GM19438 (cell line): ENCODE data around the gene P4HA1.
"Not testable (repeated sequence)": the region's sequence is repeated elsewhere in the genome, so short reads cannot be mapped to it uniquely, and the experiment has no call there.

Source experiments
- ATAC-seq: cut with Tn5 transposase; IDR thresholded peaks from one replicate; pipeline ENCODE4 v1.9.1; 2021; ENCODE audit warnings: low read depth; ENCODE audit not compliant: unreplicated experiment

Gene P4HA1

DNA sequence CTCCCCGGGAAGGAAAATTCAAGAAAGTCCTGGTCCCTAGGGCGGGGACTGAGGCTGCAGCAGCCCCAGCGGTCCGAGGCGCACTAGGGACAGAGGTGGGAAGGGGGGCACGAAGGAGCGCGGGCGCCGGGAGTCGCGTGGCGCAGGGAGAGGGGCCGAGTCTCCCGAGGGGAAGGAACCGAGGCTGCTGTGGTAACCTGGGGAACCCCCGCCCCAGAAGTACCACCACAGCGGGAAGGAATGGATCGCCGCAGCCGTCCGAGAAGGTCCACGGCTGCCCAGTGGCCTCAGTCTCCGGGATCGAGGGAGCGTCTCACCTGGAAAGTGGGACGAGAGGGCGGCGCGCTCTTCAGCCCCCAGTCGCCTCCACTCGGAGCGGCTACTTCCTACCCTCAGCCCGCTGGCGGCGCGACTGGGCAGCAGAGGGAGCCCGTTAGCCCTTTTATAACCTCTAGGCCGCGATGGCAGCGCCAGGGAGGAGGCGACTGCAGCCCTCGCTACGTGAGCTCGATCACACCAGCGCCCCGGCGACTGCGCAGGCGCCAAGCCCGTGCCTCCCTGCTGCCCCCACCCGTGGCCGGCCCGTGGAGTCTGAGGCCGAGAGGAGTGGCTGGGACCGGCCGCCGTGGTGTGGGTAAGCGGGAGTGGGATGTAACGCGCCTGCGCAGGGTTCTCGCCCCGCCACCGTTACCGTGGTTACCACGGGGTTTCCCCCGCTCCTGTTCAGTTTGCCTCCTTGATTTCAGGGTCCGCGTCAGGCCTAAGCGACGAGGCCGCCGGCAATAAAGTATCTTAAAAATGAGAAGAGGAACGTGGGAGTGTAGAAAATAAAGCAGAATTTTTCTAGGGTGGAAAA, at the start of gene P4HA1:
P4HA1 (minus strand) TSS at position 418 of the 856 bp plus-strand sequence. CDS start 21,983 bp downstream, outside the sequence.
- peak; percentile 76 for ATAC-seq

DNA sequence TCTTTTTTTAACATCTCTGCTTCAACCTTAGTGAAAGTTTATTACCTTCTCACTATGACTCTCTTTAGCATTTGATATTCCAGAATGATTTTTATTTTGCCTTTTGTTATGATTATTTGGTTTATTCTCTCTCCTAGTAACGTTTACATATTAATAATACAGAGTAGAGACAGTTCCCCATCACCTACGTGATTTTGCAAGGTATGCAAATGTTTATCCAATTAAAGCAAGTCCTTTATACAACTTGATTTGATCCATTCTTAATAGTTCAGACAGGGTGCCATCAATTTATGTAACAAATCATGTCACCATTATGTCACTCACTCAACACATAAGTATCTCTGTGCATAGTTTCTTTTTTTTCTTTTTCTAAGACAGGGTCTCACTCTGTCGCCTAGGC, 44.9 kb upstream of the P4HA1 start:
- no peak for ATAC-seq

DNA sequence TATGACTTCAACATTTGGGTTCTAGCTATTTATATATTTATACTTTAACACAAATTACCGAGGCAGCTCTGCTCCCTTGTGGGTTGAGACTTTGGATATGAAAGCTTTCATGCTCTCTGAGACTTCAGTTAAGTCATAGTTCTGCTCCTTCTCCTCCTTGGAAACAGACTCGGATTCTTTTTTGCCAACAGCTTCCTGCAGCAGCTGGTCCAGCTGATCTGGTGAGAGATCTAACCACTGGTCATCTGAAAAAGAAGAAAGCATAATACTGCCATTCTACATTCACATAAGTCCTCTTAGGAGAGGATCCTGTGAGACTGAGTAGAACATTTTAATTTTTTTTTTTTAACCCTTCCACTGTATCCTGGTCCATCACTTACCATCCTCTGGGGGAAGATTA, 42.6 kb upstream of the P4HA1 start:
- no peak for ATAC-seq

DNA sequence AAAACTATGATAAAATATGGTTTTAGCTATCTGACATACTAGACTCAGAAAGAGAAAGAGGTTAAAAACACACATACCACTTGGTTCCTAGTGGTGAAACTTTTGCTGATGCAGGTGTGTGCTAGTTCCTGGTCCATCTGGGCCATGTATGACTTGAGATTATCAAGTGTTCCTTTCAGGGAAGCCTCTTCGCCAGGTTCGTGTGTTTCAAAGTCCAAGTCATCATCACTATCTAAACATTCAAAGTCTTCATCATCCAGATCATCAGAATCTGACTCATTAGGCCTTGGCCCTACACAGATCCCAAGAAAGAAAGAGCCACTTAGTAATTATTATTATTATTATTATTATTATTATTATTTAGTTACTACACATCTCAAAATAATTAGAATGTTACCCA, 40.0 kb upstream of the P4HA1 start:
- no peak for ATAC-seq

DNA sequence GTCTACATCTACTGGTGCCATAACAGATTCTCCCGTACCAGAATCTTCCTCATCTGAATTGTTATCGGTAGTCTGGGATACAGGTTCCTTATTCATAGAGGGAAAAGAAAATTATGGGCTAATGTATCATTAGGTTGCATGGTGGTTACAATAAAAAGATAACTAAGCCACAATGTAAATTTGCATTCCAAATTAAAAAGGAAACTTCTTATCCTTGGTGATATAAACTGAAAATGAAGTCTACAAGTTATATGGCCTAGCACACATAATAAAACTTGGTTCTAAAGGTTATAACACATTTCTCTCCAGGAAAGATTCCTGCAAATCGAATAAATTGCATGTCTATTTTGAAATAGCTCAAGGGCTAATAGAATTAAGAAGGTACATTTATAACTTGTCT, 38.1 kb upstream of the P4HA1 start:
- no peak for ATAC-seq

DNA sequence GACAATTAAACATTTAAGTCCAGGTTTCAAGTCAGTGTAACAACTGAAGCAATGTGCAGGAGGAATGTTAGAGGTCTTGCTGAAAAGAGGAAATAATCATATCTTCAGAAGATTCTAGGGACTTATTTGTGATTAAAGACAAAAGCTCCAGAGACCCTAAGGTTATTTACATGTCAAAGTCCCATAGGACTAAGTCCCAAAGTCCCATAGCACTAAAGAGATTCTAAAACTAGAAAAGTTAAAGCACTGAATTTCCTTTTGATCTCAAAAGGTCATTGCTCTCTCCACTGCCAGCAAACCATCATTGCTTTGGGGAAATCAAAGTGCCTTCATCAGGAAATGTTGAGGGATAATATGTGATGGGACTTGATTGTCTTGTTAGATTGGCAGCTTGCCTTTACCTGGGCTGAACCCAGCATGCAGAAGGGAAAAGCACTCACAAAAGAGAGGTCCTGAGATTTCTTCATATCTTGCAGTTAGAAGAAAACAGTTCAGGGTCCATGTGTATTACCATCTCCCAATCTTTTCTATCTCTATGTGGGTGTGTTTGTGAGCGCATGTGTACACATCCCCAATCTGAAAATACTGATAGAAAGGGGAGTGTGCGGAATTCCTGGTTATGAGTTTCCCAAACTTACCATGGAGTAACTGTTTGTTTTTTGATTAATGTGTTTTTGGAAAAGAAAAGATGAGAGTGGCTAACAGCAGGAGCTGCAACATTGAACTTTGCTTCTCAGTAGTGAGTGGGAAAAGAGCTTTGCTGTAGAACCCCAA, 35.4 kb upstream of the P4HA1 start:
- ATAC-seq: no peak

DNA sequence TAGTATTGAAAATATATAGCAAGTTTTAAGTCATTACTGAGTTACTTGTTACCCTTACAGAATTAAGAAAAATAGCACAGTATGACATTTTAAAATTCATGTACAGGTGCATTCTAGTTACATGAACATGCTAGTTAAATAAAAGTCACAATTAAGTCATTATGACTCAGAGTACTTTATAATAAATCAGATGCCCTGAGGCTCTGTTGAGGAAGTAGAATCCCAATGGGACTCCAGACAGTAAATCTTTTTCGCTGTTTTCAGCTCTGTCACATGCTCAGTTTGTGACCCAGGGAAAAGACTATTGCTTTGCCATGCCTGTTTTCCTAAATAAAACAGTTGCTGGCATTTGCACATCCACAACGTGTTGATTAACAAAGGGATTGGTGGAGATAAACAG, 34.6 kb upstream of the P4HA1 start:
- no peak for ATAC-seq

DNA sequence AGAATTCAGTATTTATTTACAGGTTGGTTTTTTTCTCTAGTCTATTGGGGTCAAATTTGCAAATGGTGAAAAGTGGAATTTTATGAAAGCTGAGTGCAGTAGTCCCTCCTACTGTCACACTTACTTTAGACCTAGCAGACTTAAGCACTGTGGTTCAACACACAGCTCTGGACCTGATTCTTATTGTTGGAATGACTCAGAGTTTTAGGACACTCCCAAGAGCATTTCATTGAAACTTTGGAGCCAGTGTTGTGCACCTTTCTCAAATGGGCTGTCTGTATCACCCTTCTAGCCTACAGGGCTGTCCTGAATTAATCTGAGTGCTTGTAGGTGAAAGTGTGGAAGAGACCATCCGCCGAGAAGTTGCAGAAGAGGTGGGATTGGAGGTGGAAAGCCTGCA, 29.7 kb upstream of the P4HA1 start:
- no peak for ATAC-seq

DNA sequence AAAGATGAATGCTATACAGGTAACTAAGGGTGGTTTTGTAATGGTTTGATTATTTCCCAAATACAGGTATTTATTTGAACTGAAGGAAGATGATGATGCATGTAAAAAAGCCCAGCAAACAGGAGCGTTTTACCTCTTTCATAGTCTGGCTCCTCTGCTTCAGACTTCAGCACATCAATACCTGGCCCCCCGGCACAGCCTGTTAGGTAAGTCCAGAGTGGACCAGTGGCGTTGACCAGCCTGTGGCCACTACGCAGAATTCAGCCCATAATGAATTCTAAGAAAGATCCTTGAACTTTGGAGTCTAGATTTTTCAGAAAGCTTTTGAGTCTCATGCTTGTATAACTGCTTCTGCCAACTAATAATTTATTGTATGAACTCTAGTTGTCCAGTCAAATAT, 23.3 kb upstream of the P4HA1 start:
- no peak for ATAC-seq

DNA sequence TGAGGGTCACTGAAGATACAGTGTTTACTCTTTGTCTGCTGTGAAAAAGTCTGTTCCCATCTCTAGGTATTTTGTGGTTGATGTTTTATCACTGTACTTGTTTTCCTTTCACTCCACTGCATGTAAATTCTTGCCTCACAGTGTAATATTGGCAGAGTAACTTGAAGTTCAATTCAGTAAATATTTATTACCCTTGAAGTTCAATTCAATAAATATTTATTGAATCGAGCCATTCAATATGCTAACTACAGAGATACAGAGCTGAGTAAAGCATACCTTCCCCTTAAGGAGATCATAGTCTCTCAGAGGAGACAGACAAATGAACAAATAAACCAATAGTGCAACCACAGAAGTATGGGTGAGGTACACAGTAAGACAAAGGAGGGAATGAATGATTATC, 22.8 kb upstream of the P4HA1 start:
- ATAC-seq: no peak

DNA sequence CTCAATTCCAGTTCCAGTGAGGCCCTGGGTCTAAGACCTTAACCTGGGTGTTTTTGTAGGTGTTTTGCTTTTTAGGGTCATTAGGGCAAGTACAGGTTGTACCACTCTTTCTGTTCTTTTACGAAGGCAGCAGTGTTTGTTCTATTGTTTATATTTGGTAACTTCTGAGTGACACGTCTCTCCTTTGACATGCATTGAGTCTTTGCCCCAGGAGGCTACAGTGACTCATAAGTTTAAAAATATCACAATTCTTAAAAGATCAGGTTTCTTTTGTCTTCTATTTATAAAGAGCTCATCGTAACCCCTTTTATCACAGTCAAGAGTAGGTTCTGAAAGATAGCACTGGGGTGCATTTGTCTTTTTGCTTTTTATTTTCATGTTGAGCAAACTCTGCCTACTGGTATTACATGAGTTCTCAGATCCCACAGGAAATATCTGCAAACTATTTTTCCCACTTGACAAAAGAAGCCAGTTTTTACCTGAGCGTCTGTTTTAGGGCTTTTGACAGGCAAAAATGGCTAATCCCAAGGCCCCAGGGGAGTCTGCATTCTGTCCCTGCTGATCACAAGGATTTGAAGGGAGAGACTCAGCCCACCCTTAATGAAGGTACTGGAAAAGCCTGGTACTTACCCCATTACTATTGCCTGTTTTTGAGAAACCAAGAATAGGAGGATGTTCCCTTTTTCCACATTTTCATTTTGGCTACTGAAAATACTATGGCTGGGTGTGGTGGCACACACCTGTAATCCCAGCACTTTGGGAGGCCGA, 21.5 kb upstream of the P4HA1 start:
- peak; percentile 61 for ATAC-seq

DNA sequence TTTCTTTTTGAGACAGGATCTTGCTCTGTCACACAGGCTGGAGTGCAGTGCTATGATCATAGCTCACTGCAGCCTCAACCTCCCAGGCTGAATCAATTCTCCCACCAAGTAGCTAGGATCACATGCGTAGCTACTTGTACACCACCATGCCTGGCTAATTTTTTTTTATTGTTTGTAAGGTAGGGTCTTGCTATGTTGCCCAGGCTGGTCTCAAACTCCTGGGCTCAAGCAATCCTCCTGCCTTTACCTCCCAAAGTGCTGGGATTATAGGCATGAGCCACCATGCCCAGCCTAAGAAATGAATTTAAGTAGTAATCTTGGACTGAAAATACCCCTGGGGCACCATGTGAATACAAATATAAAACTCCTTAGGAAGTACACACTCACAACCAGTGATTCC, 19.4 kb upstream of the P4HA1 start:
- ATAC-seq: no peak

DNA sequence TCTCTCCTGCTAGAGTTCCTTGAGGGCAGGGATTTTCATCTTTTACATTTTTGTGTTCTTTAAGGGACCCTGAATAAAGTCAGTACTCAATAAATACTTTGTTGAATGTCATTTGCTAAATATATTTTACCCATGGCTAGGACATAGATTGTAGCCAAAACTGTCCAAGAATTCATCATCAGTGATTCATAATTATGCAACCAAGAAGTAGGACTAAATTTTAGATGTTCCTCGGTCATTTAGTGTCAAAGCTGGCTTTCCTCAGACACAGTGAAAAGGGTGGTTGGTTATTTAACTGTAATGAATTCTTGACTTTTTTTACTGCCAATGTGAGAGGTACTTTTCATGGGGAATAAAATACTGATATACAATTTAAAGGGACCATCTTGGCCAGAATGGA, 16.9 kb upstream of the P4HA1 start:
- ATAC-seq: no peak

DNA sequence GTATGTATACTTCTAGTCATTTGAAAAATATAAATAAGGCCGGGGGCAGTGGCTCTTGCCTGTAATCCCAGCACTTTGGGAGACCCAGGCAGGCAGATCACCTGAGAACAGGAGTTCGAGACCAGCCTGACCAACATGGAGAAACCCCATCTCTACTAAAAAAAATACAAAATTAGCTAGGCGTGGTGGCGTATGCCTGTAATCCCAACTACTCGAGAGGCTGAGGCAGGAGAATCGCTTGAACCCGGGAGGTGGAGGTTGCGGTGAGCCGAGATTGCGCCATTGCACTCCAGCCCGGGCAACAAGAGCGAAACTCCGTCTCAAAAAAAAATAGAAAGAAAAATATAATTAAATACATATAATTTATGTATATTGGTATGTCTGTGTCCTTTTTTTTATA, 15.4 kb upstream of the P4HA1 start:
- not testable (repeated sequence) for ATAC-seq

DNA sequence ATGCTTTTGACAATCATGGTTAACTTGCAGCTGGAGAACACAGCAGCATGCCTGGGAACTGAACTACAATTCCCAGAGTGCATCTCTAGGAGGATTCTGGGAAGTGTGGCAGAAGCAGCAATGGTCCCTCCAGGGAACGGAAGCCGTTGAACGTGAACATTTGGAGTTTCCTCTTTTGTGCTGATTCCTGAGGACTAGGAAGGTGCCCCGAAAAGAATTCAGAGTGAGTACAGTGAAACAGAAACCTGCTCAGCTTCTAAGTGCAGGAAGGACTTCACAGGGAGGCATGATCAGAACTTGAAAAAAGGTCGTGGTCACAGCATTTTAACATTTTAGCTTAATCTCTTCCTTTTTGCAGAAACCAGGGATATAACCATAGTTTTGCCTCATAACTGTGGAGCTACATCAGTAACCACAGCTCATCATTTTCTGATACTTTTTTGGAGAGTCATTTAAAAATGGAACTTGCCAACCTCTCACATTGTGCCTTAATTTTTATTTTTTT, 13.7 kb upstream of the P4HA1 start, which contains the start of gene NUDT13:
NUDT13 (plus strand) TSS at position 111 of the 505 bp plus-strand sequence. CDS start 3,911 bp downstream, outside the sequence.
- no peak for ATAC-seq

DNA sequence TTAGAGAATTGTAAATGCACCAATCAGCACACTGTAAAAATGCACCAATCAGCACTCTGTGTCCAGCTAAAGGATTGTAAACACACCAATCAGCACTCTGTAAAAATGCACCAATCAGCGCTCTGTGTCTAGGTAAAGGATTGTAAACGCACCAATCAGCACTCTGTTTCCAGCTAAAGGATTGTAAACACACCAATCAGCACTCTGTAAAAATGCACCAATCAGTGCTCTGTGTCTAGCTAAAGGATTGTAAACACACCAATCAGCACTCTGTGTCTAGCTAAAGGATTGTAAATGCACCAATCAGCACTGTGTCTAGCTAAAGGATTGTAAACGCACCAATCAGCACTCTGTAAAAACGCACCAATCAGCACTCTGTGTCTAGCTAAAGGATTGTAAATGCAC, 12.6 kb upstream of the P4HA1 start:
- ATAC-seq: not testable (repeated sequence)

DNA sequence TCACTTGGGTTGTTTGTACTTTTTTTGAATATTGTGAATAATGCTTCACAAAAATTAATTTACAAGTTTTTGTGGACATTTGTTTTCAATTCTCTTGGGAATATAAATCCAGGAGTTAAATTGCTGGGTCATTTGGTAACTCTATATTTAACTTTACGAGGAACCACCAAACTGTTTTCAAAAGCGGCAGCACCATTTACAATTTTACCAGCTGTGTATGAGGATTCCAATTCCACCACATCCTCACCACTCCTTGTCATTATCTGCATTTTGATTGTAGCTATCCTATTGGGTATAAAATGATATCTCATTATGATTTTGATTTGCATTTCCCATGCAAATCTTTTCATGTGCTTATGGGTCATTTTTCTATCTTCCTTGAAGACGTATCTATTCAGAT, 9.6 kb upstream of the P4HA1 start:
- ATAC-seq: no peak

DNA sequence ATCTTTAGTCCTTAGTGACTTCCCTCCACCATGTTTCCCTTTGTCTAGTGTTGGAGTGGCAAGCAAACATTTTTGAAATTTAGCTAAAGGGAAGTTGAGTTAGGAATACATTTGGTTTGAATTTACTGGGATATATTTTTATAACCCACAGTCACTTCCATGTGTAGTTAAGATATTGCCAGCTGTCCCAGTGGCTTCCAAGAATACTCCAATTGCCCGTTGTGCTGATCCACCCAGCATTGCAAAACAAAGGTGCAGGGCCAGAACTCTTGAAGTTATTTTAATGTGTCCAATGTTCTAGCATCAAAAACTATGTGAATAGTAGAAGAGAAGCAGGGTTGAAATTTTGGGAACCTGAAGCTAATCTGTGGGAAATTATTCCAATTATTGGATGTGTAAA, 2.5 kb upstream of the P4HA1 start:
- ATAC-seq: no peak

DNA sequence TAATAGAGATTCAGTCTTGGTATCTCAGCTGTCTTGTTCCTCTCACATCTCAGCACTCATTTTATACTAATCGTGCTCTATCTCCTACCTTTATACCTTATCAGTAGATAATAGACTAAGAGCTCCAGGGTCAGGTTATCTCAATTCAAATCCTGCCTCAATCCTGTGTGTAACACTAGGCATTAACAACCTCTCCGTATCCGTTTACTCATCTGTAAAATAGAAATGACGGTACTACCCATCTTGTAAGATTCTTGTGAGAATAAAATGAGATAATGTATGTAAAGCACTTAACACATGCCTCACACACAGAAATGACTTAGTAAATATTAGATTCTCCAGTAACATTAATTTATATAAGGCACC, 622 bp upstream of the P4HA1 start:
- ATAC-seq: no peak

DNA sequence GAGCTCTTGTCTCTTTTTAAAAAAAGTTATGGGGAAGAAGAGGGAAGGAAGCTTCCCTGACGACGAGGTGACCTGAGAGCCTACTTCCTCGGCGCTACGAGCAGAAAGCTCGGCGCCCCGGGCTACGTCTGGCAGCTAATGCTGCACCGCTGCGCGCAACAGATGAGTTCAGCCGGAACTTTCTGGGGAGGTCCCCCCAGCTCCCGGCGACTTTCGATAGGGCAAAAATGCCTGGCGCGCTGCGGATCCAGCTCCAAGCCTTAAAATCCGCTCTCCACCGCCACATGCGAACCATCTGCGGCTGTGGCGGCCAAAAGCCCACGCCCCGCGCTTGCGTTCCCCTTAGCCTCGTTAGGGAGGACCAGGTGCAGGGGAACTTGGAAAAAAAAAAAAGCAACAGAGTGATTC, 621 bp downstream of the P4HA1 start:
- ATAC-seq: peak; percentile 39

DNA sequence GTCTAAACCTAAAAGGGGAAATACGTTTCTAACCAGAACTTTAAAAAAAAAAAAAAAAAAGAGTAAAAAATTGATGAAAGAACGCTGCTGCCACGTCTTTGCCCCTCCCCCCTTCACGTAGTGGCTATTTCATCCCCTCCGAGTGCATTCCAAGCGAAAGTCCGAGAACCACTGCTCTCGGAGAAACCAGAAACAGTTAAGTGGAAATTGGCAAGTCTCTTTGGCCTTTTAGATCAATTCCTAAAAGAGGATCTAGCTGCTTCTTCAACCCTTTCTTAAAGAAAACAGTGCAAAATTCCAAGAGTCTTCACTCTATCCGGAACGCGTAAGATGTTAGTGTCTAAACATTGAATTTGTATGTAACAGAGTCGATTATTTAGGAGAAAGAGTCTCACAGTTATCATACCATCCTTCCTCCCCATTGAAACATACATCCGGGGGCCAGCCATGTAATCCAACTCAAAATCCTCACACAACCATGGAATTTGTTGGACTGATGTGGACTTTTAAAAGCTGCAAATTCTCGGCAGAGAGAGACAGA, 1.1 kb downstream of the P4HA1 start:
- no peak for ATAC-seq
